GM11168 (cell line): ENCODE results near the gene HEPACAM.

Experiments
- in situ Hi-C: fragments of 300-500 bp; cut with MboI; formaldehyde crosslinking; loops from one replicate; pipeline ENCODE4 v1.12.0; 2022; ENCODE audit warnings: low sequenced_read_pairs; ENCODE audit not compliant: unreplicated experiment

The HEPACAM gene

DNA sequence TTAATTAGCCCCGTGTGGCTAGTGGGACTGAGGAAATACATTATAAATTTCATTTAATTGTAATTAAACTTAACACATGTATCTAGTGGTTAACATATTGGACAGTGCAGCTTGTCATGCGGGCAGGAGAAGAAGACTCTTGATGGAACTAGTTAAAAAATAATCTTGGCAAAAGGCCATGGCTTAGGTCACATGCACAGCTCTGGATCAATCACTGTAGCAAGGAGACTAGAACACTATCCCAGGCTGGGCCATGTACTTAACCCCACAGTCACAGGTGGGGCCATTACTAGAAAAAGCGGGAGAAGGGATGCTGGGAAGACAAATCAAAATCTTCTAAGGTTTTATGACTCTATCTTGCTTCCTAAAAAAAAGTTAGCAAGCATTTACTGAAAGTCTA lies 8.7 kb upstream of the HEPACAM start:
- in situ Hi-C loops = no loop called here

DNA sequence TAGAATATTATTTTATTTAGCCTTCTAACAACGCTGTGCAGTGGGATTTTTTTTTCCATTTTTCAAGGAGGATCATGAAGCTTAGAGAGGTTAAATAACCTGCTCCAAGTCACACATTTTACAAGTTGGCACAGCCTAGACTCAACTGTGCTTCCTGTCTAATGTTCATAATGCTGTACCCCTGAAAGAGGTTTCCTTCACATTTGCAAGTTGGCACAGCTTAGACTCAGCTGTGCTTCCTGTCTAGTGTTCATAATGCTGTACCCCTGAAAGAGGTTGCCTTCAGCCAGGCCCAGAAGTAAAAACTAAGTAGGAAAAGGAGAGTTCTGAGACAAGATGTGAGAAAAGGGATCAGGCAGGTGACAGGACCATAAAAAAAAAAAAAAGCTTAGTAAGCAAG lies 7.9 kb upstream of the HEPACAM start:
- in situ Hi-C loops = no loop called here

DNA sequence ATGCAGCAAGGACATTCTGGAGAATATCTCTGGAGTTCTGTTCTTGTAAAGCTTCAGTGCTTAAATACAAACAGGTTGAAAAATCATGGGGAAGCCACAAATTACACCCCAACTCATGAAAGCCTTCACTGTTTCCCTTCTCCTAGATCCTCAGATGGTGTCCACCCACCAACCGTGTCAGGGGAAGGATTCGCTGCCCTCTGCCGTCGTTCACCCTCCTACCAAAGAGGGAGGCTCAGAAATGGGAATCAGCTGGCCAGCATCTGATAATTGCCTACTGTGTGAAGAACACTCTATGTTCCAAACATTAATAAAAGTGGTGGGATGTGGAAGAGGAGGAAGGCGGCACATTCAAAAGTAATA lies 7.4 kb upstream of the HEPACAM start:
- in situ Hi-C loops = no loop called here

DNA sequence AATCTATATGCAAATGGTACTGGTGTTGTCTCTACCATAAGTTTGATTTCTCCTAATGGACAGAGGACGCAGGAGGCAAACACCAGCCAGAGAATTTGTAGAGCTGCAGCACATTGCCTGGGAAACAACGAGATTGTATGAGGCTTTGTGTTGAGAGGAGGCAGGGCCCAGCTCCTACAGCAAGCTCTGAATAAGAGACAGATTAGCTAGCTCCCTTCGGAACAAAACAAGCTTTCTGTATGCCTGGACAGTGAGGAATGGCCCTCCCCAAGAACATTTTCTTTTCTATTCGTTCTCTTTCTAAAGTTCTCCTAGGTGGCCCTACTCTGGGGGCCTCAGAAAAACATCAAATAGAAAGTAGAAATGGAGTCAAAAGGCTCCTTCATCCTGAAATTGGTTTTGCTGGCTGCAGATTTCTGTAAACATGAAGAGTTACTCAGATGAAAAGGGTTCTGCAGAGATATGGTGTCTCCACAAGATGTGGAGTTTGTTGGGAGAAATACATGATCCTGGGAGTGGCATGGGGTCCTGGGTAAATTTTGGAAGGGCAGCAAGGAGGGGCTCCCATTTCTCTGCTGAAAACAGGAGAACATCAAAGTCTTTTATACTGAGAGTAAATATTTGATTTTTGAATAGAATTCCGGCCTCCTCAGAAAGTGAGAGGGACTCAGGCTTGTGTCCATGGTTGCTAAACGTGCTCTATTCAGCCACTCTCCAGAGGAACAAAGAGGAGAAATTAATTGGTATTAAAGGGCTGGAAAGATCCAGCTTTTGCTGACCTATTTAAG lies 6.8 kb upstream of the HEPACAM start:
- in situ Hi-C loops = no loop called here

DNA sequence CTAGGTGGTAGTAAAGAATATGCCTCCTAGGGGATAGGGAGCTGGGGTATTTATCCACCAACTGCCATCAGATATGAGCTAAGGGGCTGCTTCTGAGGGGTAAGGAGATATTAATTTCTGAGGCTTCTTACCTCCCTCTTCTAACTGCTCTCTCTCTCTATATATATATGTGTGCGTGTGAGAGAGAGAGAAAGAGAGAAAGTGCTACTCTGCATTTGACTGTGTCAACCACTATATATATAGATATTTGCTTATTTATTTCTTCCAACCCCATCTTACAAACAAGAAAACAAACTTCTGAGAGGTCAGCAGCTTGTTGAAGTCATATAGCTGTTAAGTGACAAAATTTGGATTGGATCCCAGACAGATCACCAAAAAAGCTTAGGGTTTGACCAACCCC lies 5.9 kb upstream of the HEPACAM start:
- in situ Hi-C loops = no loop called here

DNA sequence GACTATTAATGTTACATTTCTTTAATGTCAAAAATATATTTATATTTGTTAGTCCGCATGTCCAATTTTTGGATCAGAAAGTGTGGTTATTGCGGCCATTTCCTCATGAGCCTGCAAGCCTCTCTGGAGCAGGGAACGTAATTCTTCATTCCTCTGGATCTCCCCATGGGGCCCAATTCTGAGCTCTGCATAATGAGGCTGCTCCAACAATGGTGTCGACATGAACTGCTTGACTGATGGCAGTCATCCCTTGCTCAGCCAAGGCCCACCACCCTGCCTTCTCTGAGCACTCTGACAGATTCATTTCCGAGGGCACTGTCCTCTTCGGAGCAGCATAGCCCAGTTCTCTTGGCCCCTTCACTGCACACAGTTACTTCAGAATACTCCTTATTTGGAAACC lies 3.1 kb upstream of the HEPACAM start:
- in situ Hi-C loops = no loop called here

DNA sequence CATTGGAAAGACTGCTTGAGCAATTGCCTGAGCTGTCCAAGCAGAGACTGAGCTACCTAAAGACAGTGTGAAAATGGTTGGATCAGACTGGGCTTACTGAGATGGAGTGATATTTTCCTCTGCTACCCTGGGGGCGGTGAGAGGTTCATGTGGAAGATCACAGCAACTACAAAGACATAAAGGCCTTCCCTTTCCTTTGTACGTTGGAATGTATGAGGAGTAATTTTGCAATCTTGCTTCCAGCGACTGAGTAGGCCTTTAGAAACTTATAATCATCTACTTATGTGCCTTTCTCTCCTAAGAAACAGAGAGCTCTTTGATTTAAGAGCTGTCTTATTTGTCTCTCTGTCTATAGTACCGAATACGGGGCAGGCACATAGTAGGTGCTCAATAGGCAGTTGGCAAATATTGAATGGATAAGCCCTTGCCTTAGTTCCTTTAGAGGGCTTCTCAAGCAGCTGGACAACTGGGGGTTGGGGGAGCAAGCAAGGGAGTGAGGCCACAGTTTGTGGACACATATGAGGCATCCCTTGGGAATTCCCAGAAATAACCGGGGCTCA lies 2.4 kb upstream of the HEPACAM start:
- in situ Hi-C loops = no loop called here

DNA sequence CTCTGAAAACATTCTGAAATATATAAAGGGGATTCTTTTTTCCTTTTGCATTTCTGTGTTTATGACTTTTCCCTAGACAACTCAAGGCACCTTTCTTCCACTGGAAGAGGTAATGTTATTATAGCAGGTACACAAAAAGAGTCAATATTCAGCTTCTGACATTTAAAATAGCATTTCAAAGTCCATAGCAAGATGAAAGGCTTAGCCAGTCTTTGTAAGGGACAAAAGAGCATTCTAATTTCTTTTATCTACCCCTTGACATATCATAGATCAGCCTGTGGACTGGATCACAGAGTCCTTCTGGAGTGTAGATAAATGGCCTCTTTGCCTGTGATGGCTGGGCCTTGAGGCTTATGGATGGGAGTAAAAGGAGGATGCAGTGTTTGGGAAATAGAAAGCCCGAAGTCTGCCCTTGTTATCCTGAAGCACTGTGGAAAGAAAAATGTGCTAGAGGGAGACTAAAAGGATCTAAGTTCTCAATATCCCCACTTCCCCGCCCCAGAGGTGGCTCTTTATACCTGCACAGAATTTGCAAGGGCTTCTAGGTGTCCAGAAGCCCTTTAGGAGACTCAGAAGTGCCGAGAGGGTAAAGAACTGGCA lies 1.6 kb upstream of the HEPACAM start:
- in situ Hi-C loops = no loop called here

DNA sequence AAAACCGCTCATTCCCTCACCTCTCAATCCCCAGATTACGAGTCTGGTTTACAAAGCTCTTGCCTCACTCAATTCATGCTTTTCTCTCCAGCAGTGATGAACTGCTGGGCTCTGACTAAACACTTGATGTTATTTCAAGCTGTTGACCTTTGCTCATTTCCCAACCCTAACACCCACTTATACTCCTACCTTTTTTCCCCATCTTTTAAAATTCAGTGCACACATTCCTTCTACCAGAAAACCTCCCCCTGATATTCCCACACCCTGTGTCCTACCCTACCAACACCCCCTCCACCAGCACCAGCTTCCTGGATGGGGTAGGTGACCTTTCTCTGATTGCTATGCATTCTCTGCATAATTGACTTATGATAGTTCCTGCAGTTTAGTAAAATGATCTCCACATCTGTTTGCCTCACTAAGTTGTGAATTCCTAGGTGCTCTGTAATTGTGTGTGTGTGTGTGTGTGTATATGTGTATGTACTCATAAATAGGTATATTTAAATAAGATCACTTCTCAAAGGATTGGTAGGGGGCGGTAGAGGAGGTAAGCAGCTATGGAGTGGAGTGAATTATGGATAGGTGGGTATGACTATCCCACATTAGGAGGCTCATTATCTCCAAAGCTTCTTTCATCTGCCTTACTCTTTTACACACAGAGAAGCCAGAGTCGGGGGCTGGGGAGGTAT lies 842 bp downstream of the HEPACAM start:
- in situ Hi-C loops = no loop called here

DNA sequence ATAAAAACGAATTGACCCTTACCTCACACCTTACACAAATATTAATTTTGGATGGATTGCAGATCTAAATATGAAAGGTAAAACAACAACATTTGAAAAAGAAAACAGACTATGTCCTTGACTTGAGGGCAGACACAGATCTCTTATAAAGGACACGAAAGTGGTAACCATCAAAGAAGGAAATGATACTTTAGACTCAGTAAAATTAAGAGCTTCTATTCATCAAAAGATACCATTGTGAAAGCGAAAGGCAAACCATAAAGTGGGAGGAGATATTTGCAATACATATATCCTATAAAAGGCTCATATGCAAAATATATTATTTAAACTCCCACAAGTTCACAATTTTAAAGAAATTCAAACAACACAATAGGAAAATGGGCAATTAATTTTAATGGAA lies 5.0 kb downstream of the HEPACAM start:
- in situ Hi-C loops = no loop called here

DNA sequence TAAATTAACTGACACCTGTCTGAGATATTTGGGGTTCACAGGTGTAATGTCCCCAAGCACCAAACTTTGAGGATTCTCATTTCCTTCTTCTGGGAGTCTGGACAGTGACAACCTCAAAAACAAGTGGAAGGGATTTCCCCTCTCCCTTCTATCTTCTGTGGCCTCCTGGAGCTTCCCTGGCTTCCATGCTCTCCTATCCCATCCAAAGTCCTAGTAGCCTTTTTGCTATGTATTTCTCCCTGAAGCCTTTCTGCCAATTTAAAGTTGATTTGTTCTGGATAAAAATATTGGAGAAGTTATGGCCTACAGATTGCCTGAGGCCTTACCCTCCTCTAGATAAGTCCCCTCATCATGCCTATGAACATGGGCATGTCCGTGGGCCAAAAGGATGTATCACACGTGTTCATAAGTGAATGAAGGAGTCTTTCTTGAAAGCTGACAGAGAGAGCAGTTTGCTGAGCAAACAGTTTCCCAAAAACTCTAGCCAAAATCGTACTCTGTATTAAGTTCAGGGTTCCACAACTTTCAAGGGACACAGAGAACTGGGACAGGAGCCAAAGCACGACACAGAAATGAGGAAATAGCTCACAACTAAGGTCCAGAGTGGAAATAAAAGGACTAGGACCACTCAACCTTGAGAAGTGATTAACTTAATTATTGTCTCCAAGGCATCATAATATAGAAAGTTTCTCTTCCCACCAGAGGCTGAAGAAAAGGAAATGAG lies 6.7 kb downstream of the HEPACAM start:
- in situ Hi-C loops = no loop called here

DNA sequence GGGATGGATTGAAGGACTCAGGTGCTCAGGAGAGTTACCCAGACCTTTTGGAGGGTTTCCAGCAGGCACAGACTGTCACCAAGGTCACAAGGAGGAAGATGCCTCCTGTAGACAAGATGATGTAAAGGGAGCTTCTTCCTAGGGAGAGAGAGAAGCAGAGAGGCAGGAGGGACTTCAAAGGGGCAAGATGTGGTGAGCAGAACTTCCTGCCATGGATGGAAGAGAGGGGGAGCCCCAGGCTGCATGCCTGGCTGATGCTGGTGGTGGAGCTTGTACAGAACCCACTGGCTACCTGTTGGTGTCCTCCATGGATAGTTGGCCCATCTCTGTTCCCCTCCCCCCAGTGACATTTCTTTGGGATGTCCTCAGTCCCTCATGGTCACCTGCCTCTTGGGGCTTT lies 12.6 kb downstream of the HEPACAM start:
- in situ Hi-C loops = no loop called here

DNA sequence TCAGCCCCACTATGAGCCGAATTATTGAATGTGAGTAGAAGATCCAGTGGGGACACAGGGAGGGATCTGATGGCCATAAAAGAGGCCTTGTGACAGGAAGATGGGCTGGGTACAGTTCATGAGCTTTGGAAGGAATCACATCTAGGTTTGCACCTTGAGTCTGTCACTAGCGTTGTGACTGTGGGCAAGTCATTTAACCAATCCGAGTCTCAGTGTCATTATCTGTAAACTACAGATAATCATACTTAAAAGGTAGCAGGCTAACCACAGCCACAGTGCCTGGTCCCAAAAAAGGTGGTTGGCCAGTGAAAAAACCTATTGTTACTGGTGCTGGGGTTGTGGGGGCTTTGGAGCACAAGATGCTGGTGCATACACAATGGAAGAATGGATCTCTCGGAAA lies 13.0 kb downstream of the HEPACAM start:
- in situ Hi-C loops = no loop called here

DNA sequence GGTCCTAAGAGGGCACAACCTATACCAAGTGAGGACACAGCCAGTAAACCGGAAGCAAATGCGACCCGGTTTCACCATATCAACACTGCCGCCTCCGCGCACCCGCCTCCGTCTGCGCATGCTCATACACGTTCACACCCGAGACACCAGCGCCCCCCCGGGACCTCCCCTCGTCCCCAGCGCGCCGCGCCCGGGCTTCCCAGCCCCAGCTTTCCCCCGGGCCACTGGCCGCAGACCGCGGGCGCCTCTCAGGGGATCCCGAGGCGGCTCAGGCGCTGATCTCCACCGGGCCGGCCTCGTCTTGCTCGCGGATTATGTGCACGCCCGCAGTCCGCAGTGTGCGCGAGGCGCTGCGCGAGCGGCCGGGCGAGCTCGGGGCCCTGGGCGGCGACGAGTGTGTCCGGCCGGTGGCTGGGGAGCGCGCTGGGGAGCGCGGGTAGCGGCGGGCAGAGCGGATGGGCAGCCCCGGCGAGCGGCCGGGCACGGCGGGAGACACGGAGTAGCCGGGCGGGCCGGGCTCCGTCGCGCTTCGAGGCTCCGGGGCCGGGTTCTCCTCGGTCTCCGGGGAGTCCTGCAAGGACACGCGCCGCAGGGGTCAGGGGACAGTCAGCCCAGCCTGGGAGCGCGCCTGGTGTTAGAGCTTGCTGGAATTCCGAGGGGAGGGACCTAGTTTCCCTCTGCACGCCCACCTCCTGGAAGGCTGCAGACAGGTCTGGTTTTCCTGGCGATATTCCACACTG lies 14.8 kb downstream of the HEPACAM start:
- in situ Hi-C loops = no loop called here

DNA sequence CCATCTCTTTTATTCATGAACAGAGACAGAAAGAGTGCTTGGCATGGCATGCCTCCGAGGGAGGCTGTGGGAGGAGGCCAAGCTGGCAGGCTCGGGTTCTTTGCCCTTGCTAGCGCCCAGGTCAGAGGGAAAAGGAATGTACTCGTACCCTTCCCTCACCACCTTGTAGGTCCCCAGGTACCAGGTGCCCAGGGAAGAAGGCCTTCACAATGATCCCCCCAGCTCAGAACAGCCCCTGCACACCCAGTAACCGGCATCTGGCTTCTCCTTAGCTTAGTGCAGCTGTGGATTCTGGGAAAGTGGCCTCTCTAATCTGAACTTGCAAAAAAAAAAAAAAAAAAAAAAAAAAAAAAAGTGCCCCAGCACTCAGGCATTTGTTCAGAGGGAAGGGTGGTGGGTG lies 15.5 kb downstream of the HEPACAM start:
- in situ Hi-C loops = no loop called here

DNA sequence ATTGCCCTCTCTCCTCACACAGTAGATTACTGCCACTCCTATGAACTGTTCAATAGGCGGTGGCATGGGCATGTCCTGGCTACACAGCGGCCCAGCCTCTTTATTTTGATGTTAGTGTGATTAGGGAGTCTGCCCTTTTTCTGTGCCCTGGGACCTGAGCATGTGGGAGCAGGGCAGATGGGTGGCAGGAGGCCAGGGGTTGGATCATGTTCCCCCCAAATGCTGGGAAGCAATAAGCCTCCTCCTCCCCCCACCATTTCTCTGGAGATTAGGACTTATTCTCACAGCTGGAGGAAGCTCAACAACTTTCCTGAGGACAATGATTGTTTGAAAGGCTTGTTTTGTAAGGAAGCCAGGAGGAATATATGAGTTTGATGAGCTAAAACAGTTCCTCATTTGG lies 15.9 kb downstream of the HEPACAM start:
- in situ Hi-C loops = no loop called here

DNA sequence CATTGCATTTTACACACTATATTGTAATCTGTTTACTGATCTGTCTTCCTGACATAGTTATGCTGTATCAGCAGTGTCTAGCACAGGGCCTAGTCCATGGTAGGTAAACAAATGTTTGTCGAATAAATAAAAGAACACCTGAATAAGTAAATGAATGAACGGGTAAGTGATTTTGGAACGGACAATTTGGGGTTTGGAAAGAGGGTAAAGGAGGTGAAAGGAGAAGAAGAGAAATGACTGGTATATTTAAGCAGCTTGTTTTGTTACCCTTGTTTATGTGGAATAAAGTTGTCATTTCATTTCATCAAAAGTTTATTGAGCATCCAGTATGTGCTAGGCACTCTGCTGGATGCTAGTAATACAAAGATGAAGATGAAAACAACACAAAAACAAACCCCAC lies 16.9 kb downstream of the HEPACAM start, which contains the start of gene HEPN1:
HEPN1 (plus strand) TSS at position 301 of the 400 bp plus-strand sequence.
- in situ Hi-C loops = no loop called here

DNA sequence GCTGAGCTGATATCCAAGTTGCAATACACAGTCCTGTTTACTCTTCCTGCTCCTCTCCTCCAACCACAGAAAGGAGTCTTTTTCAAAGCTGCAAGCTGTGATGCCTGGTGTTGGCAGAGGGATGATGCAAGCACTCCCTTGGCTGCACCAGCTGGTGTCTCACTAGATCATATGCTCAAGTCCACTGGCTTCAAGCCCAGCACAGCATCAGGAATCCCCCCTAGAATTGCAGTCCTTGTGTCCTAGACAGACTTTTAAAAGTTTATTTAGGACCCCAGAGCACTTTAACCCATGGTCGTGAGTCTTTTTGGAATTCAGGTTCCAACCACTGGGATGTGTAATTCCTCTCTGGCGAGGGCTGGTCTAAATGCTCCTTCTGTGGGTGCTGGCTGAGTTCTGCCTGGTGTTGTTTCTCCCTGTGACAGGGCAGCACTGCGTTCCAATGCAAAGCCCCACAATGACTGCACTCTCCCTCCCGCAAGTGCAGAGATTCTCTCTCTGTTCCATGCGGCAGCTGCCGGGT lies 18.7 kb downstream of the HEPACAM start:
- in situ Hi-C loops = no loop called here

DNA sequence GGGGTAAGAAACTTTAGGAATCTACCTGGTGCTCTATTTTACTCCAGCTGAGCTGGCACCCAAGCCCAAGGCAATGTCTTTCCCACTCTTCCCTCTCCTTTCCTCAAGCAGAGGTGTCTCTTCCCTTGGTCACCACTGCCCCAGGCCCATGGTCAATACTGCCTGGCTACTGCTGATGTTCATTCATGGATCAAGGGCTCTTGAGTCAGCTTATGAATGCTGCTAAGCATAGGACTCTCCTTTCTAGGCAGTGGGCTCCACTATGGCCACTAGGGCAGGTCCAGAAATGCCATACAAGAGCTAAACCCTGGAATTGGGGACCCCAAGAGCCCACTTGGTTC lies 19.5 kb downstream of the HEPACAM start:
- in situ Hi-C loops = no loop called here
